HG02571 (cell line): ENCODE data around the gene CADM2.

ENCODE experiments used
- ATAC-seq: cut with Tn5 transposase; IDR thresholded peaks from one replicate; pipeline ENCODE4 v1.9.1; 2021; ENCODE audit warnings: mild to moderate bottlenecking, moderate library complexity; ENCODE audit not compliant: unreplicated experiment

The CADM2 gene

DNA sequence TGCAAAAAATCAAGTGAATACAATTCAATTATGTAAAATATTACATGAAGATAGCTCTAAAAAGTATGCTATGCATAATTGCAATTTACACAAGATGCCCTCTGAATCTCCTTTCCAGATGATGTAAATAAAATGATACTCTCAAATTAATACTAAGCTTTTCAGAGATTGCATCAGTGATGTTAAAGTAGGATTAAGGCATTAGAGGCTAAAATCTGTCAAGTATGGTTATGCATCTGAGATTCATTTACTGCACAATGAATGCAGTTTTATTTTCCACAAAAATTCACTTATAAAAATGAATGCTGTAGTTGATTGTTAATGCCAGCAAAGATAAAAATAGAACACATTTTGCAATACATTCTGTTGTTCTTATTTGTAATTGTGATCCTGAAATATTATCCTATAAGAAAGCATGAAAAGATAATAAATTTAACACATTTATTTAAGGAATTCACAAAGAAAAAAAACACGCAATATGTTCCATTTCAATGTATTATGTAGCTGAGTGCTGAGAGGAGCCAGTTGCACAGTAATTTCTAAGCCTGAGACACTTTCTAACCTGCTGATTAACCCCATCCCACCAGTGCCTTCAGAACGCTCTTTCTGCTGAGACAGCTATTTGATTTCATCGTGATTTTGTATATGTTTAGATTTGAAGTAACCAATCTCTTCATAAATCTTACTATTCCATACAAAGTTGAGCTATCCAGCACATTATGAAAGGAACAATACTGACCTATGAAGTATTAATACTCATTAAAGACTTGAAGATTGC is 224.4 kb downstream of the CADM2 start:
- no peak for ATAC-seq

DNA sequence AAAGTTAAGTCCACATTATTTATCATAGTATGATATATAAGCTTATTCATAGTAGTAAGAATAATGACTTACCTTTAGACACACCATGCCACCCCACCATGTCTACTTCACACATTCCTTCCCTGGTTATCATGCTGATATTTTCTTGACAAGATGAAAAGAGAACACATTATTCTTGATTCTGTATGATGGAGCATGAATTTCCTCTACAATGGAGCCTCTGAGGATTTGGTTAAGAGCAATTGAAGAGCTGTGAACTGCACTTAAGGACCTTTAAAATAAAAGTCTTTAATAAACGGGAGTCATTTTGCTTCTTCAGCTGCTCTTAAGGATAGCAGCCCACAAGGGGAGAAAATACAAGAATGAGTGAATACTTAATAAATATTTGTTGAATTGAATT is 226.7 kb downstream of the CADM2 start:
- ATAC-seq, result no peak

DNA sequence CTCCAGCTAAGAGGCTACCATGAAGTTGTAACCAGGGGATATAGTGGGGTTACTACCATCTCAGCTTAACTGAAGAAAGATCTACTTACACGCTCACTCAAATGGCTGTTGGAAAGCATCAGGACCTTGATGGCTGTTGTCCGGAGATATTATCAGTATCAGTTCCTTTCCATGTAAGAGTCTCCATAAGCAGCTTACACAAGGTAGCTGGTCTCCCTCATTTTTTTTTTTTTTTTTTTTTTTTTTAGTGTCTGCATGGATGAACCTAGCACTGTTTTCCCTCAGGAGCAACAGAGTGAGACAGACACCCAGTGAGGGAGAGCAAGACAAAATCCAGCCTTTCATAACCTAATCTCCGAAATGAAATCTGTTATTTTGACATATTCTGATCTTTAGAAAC is 230.9 kb downstream of the CADM2 start:
- no peak for ATAC-seq

DNA sequence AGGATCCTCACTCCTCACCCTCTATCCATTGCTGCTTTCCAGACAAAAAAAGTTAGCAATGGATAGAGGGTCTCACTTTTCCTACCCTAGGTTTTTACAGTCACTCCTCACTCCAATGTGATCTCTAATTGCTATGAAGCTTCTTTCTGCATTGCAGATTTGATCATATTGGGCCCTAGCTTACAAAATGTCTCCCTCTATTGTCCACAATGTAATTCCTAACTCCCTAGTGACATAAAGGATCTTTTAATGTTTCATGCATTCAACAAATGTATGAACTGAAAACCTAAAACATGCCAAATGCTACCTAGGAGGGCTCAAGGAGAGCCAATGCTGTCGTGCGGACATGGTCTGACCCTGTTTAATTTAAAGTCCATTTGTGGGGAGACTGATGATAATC is 234.8 kb downstream of the CADM2 start:
- no peak for ATAC-seq

DNA sequence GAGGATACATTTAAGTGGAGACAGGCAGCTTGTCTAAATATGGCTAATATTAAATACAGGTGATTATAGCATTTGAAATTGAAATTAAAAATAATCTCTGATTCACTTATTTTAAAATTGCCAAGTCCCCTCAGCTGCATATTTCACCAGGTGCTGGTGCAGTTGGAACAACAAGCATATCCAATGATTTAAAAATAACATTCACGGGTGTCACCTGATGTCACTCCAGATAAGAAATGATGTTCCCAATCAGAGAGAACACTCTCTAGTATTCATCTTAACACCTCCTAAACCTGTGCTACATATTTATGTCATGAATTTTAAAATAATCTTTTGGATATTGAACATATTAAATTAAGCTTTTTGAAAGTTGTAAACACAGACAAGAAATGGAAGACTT is 249.9 kb downstream of the CADM2 start:
- ATAC-seq, result no peak

DNA sequence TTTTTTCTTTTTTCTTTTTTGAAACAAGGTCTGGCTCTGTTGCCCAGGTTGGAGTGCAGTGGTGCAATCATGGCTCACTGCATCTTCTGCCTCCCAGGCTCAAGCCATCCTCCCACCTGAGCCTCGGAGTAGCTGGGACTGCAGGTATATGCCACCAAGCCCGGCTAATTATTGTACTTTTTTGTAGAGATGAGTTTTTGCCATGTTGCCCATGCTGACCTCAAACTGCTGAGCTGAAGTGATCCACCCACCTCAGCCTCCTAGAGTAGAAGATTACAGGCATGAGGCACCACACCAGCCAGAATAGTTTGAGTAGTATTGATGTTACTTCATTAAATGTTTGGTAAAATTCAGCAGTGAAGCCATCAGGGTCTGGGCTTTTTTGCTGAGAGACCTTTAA is 251.8 kb downstream of the CADM2 start:
- no peak for ATAC-seq

DNA sequence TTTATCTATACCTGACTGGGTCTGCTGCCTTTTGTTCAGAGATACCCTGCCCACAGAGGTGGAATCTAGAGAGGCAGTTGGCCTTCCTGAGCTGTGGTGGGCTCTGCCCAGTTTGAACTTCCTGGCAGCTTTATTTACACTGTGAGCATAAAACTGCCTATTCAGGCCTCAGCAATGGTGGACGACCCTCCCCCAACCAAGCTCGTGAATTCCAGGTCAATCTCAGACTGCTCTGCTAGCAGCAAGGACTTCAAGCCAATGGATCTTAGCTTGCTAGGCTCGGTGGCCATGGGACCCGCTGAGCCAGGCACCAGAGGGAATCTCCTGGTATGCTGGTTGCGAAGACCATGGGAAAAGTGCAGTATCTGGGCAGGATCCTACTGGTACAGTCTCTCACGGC is 270.2 kb downstream of the CADM2 start:
- ATAC-seq, result no peak

DNA sequence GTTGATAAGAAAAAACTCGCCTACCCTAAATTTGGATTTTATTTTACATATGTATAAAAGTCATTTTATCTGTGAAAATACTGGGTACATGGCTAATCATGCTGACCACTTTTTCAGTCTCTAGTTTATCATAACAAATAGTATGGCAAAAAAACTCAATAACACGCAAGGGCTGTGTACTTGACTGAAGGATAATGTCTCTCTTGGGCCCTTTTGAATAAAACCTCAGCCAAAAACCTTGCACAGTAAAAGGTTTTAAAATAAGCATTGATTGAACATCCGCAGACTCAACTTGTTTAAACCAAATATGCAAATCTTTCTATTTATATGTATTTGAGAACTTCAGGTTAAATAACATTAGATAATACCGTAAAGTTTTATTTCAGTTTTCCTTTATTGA is 285.3 kb downstream of the CADM2 start:
- no peak for ATAC-seq

DNA sequence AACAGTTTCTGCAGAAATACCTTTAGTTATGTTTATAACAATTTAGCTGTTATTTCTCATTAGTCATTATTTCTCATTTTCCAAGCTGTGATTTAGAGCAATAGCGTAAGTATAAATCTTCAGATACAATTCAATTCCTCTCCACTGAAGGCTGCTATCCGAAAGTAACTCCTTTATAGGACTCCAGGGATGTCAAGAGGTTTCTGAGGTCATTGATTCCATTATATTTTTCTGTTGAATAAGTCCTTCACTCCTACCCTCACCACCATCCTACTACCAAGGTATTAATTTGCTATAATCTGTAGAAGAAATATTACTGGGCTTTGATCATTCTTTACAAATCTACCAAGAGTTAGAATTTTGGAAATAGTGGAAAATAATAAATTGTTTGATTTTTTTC is 285.7 kb downstream of the CADM2 start:
- no peak for ATAC-seq

DNA sequence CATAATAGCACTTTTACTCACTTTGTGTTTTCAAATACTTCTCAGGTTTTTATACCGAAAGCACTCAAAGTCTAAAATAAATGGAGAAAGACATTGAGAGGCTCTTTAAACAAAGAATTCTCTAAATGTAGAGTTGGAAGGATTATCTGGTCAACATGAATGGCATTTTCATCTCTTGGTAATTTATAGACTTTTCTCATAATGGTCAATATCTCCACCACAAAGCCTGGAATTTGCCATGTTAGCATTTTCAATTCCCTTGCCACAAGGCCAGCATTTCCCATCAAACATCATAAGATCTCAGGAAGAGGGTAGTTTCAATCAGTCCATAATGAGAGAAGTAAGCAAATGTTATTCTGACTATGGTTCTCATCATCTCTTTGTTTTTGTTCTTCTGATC is 293.0 kb downstream of the CADM2 start:
- ATAC-seq, result no peak

DNA sequence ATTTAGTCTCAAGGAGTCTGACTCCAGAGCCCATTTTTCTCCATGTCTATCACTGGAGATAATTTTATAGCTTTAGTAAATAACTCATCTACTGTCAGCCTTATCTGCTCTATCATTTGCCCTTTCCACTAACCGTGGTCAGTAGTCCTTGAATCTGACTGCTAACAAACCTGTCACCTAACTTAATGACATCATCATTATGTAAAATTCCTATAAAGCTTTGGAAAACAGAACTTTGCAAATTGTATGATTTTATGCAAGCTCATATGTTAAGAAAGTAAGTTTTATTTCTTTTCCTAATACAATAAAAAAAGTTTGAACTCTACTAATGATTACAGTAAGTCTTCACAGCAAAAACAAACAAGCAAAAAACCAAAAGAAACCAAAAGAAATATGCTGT is 293.9 kb downstream of the CADM2 start:
- no peak for ATAC-seq

DNA sequence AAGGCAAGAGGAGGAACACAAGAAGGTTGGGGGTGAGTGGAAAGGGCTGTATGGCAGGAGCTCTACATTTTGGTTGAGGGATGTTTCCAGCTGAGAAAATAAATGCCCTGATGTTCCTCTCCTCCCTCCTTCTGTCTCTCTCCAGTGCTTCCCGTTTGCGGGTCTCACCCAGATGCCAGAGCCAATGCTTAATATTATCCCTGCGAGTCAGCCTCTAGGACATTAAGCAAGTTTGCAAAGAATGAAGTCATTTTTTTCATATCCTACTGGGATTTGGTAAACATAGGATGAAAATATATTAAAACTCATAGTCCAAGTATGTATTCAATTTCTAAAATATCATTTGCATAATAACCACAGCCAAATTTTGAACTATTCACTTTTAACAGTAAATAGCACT is 295.9 kb downstream of the CADM2 start:
- no peak for ATAC-seq

DNA sequence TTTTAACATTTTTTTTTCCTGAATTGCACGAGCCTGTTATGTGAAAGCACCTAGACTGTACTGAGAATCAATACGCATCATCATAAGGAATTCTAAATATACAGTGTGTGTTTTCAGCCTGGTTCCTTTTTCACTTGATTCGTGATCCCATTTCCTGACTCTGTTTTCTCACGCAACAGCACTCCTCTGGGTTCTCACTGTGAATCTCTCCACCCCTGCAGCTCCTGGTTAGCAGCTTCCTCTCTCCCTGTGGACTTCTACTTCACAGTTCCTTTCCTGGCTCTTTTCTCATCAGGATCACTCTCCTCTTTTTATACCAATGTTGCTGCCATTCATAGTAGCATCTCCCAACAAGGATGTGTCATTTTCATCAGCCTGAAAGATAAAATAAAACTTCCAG is 297.2 kb downstream of the CADM2 start:
- no peak for ATAC-seq

DNA sequence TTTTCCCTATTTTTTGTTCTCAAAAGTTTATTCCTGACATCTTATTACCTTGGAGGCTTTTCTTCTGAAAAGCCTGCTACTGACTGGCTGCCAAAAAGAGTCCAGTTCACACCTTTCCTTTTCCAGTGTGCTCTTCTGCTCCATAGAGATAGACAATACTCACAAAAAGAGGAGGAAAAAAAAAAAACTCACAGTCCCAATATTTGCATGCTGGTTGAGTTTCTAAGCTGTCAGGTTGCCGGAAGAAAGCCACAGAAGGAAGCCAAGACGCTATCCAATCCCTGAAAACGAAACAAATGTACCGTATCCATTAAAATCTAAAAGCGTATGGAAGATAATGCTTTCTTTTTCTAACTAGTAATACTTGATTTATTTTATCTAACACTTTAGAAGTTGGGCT is 299.5 kb downstream of the CADM2 start:
- ATAC-seq, result no peak

DNA sequence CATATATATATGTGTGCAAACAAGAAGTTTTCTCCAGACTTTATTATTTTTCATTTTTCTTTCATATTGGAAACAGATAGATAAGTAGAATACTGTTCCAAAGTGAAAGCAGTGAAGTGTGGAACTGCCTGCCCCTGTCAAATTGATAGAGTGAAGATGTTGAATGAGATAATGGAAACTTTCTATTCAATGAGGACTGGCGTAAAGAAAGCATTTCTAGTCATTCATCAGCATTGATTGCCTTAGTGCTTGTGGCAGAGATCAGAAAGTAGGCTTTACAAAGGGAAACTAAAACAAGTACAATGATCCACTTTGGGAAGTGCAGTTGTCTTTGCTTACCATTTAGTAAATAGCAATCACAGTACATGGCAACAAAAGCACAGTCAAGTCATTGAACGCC is 300.0 kb downstream of the CADM2 start:
- ATAC-seq, result no peak

DNA sequence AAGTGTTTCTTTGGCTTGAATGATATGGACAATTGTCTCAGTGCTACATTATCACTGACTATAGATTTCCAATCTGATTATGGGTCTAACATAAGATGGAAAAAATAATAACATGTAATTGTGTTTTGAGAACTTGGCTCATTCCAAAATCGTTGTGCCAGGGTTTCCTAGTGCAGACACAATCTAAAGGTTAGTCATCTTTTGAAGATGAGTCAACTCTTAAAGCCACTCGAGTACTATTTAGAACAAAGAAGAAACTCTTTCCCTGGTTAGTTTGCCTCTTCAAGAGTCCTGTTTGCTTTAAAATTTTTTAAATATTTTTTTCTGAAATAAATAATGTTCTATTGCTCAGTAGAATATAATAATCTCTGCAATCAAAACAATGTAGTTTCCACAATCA is 301.0 kb downstream of the CADM2 start:
- no peak for ATAC-seq

DNA sequence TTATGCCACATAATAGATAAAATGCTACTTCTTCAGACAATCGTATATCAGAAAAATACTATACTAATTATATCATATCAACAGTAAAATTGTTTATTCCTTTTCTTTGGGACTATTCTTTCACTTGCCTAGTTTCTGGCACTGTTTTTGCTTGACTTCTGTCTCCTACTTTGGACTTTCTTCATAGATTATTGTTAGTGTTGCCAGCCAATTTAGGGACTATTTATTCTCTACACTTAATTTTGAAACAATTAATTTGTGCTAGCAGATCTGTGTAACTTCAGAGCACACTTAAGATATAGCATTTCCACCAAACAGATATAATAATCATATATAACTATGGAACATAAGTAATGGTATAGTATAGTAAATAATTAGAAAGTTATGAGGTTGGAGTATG is 305.6 kb downstream of the CADM2 start:
- ATAC-seq, result no peak

DNA sequence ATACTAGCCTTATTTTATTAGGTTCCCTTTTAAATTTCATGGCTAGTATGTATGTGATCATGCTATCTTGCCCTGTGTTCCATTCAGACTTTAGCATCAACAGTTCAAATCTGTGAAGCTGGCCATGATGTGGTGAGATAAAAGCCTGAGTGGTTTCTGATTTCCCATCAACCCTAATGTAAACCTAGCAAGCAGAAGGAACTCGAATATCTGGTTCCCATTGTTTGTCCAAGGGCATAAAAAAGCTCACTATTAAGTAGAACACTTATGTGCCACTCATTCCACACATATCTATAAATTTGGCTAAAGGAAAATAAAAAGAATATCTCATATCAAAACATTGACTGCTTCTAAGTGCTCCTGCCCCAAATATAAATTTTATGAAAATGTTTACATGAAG is 311.7 kb downstream of the CADM2 start:
- ATAC-seq, result no peak

DNA sequence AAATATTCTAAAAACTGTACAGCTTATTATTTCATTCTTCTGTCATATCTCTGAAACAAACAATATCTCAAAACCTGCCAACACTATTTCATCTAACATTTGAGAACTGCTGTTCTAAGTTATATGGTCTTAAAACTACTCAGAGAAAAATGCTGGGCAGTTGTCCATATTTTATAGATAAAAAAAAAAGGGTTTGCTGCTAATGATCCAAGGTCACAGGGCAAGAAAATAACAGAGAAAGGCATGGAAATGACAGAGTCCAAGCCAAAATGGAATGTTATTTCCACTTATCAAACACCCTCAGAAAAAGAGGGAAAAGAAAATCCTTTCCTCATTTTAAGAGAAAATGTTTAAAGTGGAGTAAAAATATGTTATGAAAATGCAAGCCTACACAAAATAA is 313.1 kb downstream of the CADM2 start:
- ATAC-seq, result no peak

DNA sequence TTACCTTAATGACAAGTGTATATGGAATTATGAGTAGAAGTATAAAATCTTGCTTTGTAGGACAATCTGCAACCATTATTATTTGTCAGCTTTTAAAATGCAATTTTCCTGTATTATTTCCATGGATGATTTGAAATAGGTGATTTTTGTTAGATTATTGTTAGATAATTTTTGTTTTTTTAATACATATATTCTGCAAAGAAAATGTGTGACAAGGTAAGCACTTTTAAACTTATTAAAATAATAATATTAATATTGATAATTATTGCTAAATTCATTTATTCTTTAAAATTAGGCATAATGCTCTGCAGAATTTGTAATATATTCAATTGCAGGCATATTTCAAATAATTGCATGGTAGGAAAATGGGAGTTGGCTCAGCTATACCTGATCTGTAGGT is 329.5 kb downstream of the CADM2 start:
- no peak for ATAC-seq

DNA sequence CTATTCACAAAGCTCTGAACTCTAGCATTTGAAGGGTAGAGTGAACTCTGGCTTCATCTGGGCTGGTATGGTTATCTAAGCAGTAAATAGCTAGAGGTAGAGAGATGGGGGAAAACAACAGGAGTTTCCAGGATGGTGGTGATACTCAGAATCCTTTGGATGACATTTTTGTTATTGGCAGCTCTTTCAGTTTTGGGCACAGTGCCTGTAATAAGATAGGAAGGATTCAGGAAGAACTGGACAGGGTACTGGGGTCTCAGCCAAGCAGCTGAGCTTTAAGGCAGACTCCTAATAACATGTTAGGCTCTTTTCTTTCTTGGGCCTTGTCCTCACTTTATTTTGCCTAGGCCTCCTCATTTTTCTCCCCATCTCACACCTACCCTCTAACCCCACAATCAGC is 338.5 kb downstream of the CADM2 start:
- no peak for ATAC-seq

DNA sequence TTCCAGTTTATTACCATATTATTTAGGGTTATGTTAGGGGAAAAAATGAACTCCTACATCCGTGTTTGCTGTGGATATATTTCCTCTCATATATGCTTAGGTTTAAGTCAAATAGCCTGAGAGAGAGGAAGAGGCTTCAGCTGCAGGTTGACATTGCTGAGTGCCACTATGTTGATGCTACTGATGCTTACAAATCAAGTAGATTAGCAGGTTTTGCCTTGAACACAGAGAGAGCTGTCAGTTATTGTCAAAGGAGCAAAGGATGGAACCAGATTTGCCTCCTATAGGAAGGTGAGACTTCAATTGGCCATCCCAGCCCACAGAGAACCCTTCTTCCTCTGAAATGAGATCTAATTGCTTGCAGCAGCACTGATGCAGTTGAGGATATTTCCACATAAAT is 339.2 kb downstream of the CADM2 start:
- no peak for ATAC-seq

DNA sequence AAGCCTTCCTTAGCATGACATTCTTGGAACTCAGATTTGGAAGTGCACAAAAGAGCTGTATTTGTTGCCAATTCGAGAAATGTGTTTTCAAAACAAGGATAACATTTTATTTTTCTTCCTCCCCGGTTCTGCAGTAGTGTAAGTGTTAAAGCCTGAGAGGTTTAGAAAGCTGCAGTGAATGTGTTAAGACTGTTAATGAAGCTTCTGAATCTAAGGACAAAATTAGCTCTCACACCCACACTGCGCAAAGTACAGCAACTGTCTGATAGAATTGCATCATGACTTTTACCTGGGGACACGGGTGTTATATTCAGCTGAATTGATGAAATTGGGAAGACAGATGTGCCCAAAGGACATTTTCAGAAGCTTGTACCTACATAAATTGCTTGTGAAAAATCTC is 344.4 kb downstream of the CADM2 start:
- no peak for ATAC-seq
